ENCODE measurements around the gene SLC24A3. TPM values are rescaled to one million over a fixed set of nuclear protein-coding genes. Genes with fewer than 3 reads are reported as not detected.

SLC24A3 gene
- 7.1 TPM for total RNA-seq

DNA sequence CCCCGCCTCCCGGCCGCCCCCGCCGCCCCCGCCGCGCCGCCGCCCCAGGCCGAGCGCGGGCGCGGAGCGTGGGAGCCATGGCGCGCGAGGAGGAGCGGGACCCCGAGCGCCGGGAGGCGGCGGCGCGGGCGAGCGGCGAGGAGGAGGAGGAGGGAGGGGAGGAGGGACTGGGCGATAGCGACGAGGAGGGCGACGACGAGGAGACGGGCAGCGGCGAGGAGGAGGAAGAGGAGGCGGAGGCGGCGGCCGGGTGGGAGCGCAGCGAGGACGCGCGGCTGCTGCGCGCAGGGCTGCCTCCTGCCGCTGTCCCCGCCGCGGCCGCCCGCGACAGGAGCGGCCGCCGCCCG, at the start of gene SLC24A3:
SLC24A3 (plus strand) TSS at position 174 of the 347 bp plus-strand sequence.
- DNase-seq = no peak

DNA sequence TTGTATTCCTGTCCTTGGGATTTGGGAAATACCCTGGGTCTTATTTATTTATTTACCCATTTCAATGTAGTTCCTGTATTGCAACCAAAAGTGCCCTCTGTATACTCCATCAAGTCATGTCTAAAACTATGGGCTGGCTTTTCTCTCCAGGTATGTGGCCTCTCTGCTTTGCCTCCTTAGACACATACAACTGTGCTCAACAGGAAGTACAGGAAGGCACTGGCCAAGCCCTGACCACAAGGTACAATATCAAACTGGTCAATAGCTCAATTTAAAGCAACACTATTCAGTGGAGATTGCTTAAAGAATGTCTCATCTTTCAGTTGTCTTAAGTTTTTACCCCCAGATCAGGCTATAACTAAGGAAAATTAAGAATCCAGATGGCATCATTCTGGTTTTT, 42.3 kb upstream of the SLC24A3 start:
- DNase-seq = no peak

DNA sequence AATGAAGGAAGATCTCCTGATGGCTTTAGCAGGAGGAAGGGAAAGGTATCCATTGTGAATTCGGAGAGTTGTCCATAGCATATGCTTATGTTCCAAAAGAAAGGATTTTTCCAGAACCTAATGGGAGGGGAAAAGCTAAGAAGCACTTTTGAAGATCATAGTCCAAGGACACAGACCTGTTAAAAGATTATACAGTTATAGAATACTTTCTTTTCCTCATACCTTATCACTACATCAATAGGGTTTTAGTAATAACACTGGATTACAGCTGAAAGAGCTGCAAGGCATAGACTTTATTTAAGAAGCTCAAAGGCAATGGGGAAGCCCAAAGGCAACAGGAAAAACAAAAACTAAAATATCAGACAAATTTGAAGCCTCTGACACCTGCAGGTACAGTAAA, 39.8 kb upstream of the SLC24A3 start:
- no peak for DNase-seq

DNA sequence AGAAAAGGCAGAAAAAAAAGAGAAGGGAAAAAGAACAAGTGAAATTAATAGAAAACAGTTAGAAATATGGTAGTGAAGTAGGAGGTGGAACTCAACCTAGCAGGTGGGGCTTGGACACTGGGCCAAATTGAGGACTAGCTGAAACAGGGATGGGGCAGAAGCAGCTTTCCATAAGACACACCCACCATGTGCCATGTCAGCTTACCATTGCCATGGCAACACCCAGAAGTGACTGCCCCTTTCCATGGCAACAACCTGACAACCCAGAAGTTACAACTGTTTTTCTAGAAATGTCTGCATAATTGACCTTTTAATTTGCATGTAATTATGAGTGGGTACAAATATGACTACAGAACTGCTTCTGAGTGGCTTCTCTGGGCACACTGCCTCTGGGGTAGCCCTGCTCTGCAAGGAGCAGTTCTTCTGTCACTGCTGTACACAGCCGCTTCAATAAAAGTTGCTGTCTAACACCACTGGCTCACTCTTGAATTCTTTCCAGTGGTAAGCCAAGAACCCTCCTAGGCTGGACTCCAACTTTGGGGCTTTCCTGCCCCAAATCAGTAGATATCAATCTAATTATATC, 35.9 kb upstream of the SLC24A3 start:
- DNase-seq = no peak

DNA sequence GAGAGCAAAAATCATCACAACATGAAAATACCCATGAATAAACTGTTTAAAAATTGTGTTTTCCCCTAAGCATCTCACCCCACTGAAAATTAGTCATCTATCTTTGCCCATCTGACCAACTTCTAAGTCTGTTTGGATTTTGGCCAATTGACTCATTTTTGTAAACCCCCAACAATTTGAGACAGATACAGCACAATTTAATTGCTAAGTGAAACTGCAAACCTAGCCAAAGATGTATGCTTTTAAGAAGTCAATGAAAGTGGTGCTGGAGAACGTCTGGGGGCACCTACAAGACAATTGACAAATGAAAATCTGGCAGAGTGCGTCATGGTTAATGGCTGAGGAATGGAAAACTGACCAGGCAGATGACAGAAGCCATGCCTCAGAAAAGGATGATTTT, 30.9 kb upstream of the SLC24A3 start:
- no peak for DNase-seq

DNA sequence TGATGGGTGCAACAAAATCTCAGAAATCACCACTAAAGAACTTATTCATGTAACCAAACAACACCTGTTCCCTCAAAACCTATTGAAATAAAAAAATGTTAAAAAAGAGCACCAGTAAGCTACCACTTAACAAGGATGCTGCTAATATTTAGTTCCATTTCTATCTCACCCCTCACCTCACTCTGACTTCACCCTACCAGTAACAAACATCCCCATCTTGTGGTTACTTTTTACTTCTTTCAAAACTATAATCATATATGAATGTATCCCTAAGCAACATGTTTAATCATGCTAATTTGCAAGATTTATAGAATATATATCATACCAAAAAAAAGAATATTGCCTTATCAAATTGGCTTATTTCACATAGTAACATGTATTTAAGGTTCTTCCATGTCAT, 27.4 kb upstream of the SLC24A3 start:
- no peak for DNase-seq

DNA sequence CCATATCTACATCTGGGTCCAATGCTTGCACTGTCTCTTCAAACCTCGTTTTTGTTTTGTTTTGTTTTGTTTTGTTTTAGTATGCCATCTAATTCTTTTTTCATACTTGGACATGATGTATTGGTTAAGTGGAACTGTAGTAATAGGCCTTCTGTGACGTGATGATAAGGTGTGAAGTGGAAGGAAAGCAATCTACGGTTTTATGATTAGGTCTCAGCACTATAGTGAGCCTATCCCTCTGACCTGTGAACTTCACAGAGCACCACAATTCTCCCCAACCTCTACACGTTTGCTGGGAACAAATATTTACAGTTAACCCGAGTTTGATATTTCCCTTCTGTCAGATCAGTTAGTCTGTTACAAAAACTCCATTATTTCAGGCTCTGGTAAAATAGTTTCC, 19.1 kb upstream of the SLC24A3 start:
- no peak for DNase-seq

DNA sequence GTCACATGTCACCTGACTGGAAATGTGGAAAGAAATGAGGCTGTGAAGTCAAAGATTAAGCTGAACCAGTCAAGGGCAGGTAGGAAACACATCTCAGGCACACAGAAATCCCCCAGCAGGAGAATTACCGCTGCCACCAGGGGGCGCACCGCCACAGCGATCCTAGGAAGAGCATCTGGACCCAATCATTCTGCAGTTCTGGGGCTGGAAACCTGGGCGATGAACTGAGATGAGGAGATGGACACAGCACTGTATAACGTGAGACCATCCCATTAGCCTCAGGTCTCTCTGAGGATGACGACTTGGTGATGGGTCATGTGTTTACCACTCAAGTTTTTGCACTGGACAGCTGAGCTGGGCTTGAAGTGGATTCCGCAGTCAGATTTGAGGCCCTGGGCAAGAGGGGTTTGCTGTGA, 6.5 kb upstream of the SLC24A3 start:
- DNase-seq = no peak

DNA sequence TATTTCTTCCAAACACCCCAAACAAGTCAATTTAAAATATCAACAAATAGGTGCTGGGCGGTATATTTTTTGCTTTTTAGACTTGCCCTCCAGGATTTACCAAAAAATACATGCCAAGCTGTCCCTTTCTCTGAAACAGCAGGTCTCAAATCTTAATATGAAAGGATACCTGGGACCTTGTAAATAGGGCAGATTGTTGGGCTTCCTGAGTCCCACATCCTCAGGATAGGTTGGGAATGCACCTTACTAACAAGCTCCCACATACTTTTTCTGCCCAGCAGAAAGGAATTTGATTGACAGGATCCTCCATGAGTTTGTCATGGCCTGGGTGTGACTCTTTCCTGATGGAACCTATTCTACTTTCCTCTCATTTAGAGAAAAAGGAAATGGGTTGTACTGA, 4.9 kb upstream of the SLC24A3 start:
- DNase-seq = no peak

DNA sequence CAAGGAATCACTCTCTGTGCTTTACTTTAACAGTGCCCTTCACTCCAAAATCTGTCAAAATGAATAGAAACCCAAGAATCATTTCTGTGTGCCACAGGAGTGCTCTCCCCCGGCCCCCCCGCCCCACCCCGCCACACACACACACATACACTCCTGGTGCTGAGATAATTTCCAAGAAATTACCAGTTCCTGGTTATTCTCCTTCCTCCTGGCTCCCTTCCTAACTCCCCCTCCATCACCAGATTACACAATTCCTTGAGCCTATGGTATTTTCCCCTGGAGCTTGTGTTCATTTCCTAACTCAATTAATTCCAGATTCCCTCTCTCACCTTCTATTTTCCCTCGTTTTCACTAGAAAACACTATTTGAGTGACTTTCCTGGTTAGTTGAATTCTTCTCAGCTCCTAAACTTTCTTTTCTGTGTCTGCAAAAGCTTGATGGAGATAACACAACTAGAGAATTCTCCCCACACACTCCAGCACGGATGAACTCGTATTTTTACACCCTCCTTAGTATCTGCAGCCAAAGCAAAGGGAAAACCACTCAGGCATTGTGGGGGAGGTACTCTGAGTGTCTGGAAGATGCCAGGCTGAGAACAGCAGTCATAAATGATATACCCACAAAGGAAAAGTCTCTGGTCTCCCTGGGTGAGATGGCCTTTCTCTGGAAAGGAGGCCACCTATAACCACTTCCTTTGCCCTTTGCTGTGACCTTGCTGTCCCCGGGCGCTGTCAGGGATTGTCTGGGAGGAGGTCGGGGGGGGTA, 1.9 kb upstream of the SLC24A3 start:
- DNase-seq = peak; percentile 51

DNA sequence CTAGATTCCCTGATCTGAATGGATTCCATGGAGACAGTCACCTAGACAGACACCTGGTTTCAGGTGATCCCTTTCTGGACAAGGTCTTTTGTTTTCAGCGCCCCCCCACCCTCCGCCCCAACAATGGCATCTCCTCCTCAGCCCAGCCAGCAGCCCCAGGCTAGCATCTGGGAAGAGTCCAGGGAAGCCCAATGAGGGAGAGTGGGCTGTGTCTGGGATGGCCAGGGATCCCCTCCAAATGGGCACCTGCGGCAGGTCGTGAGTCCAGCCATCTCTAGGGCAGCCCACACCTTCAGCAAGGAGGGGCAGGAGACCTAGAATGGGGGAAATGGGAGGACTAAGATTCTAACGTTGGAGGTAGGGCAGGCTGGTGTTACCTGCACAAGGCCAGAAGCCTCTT, 1.2 kb upstream of the SLC24A3 start:
- no peak for DNase-seq

DNA sequence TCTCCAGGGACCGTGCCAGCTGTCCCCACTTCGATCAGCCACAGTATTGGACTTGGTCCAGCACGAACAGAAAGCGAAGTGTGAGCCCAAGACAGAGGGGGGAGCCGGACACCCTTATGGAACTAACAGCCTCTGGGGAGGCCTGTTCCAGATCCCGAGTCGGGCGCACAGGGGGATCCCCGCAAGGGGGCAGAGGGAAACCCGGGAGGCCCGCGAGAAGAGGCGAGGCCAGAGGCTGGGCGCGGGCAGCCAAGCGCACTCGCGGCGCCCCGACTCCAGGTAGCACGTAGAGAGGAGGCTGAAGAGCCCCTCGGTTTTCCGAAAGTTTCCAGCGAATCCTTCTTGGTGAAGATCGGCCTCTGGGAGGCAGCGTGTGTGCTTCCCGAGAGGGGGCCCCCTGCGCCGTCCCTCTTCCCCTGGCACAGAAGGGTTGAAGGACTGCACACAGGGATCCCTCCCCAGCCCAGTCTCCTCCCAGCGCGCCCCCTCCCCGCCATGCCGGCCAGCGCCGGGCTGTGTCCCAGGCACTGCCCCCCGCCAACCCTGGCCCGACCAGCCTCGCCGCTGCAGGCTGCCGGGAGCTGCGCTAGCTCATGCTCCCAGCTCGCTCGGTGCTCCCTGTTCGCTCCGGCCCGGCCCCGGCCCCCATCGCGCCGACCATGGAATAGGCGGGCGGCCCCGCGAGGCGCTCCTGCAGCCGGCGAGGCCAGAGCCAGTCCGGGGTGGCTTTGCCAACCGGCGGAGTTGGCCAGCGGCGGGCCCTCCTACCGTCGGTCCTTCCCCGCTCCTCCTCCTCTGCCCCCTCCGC, 577 bp upstream of the SLC24A3 start:
- DNase-seq = no peak

DNA sequence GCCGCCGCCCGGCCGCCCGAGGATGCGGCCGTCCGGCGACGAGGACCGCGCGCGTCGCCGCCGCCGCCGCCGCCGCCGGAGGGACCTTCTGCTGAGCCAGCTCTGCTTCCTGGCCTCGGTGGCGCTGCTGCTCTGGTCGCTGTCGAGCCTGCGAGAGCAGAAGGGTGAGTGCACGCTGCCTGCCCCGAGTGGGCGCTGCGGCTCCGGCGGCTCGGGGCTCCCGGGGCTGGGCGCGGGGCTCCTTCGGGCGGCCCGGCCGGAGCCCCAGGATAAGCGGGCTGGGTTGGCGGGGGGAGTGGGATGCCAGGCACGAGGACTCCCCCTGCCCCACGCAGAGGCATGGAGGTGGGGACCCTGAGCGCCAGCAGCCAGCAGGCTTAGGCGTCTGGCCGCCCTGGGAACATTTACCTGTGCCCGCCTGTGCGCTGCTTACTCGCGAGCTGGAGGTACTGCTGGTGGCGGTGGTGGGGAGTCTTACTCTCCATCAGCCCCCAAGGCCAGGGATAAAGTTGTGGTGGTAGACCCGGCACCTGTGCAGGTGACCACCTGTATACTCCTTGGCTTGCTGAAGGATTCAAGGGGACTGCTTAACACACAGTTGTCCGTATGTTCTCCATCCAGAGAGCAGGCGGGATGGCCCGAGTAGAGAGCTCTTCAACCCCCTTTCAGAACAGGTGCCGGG, 520 bp downstream of the SLC24A3 start:
- peak; percentile 52 for DNase-seq

DNA sequence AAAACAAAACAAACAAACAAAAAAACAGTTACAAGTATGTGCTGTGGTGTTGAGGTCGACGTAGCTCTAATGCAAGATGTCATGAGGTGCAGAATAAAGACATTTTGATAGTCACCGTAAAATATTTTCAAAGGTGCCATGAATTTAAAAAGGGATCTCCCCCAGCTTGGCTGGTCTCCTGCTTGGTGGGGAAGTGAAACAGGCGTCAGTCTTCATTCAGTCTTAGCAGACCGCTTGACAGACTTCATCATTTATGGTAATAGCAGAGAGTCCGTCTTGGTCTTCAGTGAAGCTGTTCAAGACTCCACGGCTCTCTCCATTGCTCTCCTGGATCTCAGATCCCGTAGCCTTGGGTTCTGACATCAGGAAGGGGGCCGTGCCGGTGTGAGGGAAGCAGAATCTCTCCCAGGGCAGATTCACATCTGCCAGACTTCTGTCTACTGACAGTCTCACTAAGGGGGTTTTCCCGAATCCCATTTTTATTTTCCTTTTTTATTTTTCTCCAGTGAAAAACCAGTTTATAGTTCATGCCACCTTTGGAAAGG, 1.6 kb downstream of the SLC24A3 start:
- no peak for DNase-seq

DNA sequence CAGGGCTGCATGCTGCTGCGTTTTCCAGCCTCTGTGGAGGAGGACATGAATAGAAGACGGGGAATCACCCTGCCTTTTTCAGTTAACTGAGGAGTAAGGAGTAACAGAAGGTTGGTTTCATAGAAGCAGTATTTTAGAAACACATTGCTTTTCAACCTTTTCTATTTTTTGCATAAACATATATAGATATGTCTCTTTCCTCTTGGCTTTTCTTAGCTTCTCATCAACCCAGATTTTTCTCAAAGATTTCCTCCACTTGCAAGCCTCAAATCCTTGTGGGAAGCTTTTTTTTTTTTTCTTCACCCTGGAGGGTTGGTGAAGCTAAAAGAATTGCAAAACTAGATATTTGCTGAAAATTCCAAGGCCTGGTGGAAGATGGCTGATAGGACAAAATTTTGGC, 6.0 kb downstream of the SLC24A3 start:
- DNase-seq = no peak

DNA sequence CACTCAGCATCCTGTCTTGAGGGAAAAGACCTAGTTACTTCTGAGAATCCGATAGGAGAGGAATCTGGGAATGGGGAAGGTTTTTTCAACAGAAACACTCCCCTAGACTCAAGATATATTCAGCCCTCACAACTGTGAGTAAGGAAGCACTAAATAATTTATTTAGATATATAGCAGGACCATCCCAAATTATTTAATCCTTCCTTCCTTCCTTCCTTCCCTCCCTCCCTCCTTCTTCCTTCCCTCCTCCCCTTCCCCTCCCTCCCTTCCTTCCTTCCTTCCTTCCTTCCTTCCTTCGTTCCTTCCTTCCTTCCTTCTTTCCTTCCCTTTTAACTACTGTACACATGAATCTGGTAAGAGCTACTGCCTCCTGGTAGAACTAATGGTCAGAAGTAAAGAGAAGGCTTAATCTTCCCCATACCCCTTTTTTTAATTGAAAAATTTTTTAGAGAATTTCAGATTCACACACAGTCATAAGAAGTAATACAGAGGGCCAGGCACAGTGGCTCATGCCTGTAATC, 10.1 kb downstream of the SLC24A3 start:
- no peak for DNase-seq

DNA sequence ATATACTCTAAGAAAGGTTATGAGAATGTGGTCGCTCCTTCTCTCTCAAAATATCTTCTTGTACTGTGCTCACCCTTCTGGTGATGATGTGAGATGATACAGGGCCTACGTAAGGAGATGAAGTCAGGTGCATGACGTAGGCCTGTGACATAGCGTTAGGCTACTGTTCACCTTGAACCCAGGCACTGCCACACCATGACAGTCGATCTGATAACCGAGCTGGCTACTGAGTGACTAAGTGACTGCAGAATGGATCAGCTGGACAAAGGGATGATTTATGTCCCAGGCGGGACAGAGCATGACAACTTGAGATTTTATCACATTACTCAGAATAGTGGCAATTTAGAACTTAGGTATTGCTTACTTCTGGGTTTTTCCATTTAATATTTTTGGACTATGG, 11.2 kb downstream of the SLC24A3 start:
- DNase-seq = no peak

DNA sequence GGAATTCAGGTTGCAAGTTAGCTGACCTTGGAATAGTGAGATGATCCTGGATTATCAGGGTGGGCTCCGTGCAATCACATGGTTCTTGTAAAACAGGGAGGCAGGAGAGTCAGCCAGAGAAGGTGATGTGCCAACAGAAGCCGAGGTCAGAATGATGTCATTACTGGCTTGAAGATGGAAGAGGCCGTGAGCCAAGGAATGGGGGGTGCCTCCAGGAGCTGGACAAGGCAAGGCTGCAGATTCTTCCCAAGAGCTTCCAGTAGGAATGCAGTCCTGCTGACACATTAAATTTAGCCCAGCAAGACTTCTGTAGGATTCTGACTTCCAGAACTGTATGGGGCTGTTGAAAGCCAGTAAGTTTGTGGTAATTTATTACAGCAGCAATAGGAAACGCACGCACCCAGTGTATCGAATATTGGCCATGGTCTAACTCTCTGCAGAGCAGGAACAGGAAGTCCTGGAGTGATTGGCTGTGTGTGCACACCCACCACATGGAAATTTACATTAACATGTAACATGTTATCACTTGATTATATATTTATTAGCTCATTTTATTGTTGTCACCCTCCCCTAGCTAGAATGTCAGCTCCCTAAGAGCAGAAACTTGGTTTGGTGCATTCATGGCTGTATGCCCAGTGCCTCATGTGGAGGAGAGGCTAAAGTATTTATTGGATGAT, 19.1 kb downstream of the SLC24A3 start:
- peak; percentile 56 for DNase-seq

DNA sequence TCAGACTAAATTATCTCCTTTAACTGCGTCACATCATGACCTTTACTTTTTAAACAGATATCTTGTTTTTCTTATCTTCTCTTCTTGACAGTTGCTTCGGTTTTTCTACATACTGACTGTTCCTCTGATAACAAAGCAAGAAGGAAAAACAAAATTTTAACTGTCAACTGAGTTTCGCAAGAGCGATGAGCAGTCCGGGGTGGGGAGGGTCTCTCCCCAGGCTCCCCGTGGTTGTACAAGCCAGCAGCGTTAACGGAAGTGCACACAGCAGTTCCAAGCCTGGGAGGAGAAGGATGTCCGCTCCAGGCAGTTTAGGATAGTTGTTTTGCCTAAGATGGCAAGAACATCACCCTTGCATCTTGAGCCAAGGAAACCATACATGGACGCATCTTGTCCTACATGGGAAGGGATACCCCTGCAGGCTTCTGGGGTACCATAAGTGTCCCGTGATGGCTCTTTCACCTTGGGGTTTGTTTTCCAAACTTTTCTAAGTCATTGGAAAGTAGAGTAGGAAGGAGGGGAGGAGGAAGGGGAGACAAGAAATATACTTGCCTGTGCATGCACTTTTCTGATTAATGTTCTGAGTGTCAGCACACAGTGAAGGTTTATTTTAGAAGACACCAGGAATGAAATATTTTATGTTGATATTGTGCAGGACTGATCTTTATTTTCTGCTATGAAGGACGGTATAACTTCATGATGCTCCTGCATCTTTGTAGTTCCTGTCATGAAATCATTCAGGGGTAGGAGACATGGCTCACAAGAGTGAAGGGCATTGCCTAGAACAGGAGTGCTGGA, 20.8 kb downstream of the SLC24A3 start:
- DNase-seq = no peak

DNA sequence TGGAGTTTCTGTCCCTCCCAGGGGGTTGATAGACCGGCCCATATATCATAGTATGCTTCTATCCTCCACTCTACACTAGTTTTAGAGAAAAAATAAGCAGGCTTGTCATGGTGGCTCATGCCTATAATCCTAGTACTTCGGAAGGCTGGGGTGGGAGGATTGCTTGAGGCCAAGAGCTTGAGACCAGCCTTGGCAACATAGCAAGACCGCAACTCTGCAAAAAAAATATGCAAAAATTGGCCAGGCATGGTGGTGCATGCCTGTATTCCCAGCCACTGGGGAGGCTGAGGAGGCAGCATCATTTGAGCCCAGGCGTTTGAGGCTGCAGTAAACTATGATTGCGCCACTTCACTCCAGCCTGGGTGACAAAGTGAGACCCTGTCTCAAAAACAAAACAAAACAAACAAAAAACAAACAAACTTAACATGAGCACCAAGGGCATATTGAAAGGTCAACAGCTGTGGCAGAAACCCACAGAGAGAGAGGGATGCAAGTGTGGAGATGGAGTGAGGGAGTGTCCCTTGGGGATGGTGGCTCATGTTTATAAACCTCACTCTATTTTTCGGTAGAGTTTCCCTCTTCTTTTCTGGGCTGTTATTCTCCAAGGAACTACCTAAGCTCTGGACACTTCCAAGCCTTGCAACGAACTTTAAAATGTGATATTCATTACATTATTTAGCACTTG, 24.1 kb downstream of the SLC24A3 start:
- DNase-seq = no peak
